SJCRH30 (cell line): ENCODE results near the gene BHLHE41. TPM values are rescaled to one million over a fixed set of nuclear protein-coding genes. Genes with fewer than 3 reads are reported as not detected.

ENCODE experiments used
- DNase-seq, 2 experiments: peaks; one replicate each; pipeline ENCODE4 v3.0.0-alpha.2; 2015 to 2020
- H3K27ac ChIP-seq: fragments of 250-450 bp; sonication (Bioruptor Pico); 2 replicates; pipeline ENCODE4 v1.5.1; 2020; ENCODE audit warnings: mild to moderate bottlenecking, moderate library complexity
- H3K27me3 ChIP-seq: fragments of 250-450 bp; sonication (Bioruptor Pico); 2 replicates; pipeline ENCODE4 v1.5.1; 2020; ENCODE audit warnings: mild to moderate bottlenecking, moderate library complexity
- H3K36me3 ChIP-seq: fragments of 250-450 bp; sonication (Bioruptor Pico); 2 replicates; pipeline ENCODE4 v1.5.1; 2020; ENCODE audit warnings: mild to moderate bottlenecking, moderate library complexity
- H3K4me1 ChIP-seq: fragments of 250-450 bp; sonication (Bioruptor Pico); 2 replicates; pipeline ENCODE4 v1.5.1; 2020; ENCODE audit warnings: mild to moderate bottlenecking, moderate library complexity
- H3K4me3 ChIP-seq: fragments of 250-450 bp; sonication (Bioruptor Pico); 2 replicates; pipeline ENCODE4 v1.5.1; 2020; ENCODE audit warnings: mild to moderate bottlenecking, moderate library complexity
- H3K9me3 ChIP-seq: fragments of 250-450 bp; sonication (Bioruptor Pico); replicated peaks from 2 replicates; pipeline ENCODE4 v1.5.1; 2020; ENCODE audit warnings: mild to moderate bottlenecking, moderate library complexity
- total RNA-seq: library from RNA; depleted of rRNA; stranded (reverse); fragments of >200 nt; shearing (Covaris generic); gene quantifications from 2 replicates; pipeline ENCODE4 v1.2.3, GENCODE V29; 2014; rRNA removed

Gene BHLHE41
- 3.1 and 4.1 TPM in 2 replicates for total RNA-seq

DNA sequence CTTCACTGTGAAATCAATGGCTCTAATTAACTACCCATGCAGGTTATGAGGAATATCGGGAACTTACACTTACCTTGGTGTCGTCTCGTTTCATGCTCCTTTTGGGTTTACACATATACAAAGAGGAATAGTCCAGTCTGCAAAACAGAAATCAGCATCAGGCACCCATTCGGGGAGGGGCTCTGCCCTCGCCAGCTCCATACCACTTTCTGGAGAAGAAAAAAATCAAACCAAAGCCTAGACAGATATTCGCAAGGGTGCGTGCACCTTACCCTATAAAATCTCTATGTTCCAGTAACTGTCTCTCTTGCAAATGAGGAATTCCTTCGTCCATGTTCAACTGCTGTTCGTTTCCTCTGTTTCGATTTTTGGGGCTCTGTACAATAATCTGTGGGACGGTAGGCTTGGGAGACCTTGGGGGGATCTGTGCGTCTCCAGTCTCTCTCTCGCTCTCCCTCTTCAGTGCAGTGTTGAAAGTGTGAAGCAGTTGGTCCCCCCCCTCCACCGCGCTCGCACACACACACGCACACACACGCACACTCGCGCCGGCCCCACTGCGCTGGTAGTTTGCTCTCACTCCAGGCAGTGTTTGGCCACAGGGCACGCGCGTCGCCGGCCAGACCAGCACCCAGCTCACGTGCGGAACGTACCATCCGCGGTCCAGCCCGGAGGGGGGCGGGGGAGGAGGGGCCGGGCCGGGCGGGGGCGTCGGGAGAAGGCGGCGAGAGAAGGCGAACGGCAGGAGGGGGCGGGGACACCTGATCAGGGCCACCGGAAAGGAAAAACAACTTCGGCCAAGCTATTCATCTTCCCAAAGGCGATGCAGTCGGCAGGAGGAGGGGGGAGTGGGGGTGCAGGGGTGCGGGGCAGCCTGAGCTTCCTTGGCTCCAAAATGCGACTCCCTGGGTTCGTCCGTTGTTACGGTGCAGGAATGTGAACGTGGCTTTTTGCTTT lies at the start of gene BHLHE41:
Gene BHLHE41 (minus strand): TSS at position 592 of the 954 bp plus-strand sequence. CDS start 258 bp downstream, at position 334.
- Histone ChIP-seq H3K4me3 (peak within 1 kb of the TSS; percentile 62), H3K4me1 (0 out of 2 replicates have a peak, but pooled peaks cover 6% of the 10 kb centered on the region), H3K36me3 (no peaks in the 10 kb centered on the region), H3K27me3 (0 out of 2 replicates have a peak, but pooled peaks cover 6% of the 10 kb centered on the region), H3K27ac (no peak within 1 kb of the TSS; the same call in 1 of the 2 replicates), H3K9me3 (no peaks in the 10 kb centered on the region)
- DNase-seq = peak; percentile 53 to 55

DNA sequence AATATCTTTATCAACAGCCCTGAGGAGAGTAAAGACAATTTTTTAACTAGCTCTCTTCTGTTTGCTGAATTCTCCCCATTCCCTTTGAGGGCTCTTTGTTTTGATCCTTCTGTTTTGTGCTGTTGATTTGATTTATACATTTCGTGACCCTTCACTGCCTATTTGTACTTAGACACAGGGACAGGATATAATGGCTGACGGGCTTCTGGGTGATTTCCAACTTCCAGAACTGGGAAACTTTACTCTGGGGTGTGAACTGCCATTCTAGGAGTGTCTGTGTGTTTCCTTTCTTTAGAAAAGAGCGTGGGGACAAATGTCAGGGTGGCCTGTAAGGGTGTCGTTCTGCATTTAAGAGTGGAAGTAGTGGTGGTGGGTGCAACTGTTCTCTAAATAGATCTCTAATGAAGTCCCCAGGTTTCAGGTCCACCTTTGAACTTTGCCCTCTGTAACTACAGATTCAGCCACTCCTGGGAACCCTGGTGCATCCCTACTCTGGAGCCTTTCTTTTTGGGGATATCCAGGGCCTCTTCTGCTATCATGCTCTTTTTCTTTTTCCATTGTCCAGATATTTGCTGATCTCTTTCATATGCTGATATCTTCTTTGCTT lies 48.2 kb upstream of the BHLHE41 start:
- Histone ChIP-seq H3K27ac (no peak overlapping the region), H3K27me3 (no peaks in the 10 kb centered on the region), H3K9me3 (no peaks in the 10 kb centered on the region), H3K36me3 (no peaks in the 10 kb centered on the region), H3K4me3 (no peak overlapping the region), H3K4me1 (no peaks in the 10 kb centered on the region)
- DNase-seq = no peak

GRCh38 chr12:26172539-26172938 lies 47.7 kb upstream of the BHLHE41 start:
- H3K4me1 ChIP-seq = no peaks in the 10 kb centered on the region
- H3K9me3 ChIP-seq = no peaks in the 10 kb centered on the region
- H3K36me3 ChIP-seq = no peaks in the 10 kb centered on the region
- DNase-seq = no peak
- no peaks in the 10 kb centered on the region for H3K27me3 ChIP-seq
- no peak overlapping the region for H3K4me3 ChIP-seq
- H3K27ac ChIP-seq = no peak overlapping the region

DNA sequence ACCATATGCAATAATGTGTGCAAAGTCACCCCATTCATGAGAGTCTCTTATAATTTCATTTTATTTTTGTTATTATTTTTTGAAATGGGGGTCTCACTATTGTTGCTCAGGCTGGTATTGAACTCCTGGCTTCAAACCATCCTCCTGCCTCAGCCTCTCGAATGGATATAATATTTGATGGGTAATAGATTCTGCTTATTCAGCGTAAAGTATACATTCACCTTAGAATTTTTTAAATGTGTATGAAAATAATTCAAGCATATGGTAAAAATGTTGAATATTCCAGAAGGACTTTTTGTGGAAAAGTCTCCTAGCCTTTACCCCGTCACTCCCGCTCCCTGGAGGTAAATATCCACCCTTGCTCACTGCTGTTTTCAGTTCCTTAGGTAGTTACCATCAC lies 47.2 kb upstream of the BHLHE41 start:
- no peaks in the 10 kb centered on the region for H3K27me3 ChIP-seq
- H3K4me1 ChIP-seq = no peaks in the 10 kb centered on the region
- H3K4me3 ChIP-seq = no peak overlapping the region

DNA sequence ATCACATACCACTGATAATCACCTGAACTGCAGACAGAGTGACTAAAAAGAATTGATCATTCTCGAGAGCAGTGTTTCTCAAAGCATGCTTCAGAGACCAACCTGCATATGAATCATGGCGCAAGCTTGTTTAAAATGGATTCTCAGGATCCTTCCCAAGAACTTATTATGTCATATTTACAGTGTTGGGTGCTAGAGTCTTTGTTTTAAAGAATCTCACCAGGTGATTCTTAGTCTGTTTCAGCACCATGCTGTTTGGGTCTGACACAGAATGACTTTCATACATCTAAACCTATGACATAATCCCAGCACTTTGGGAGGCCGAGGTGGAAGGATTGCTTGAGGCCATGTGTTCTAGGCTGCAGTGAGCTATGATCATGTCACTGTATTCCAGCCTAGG lies 39.3 kb upstream of the BHLHE41 start:
- Histone ChIP-seq H3K27ac (no peak overlapping the region), H3K9me3 (no peaks in the 10 kb centered on the region), H3K4me1 (no peaks in the 10 kb centered on the region), H3K36me3 (no peaks in the 10 kb centered on the region), H3K27me3 (no peaks in the 10 kb centered on the region), H3K4me3 (no peak overlapping the region)
- DNase-seq = no peak

More for the DNA sequence above, 47.2 kb upstream of the BHLHE41 start:
- Histone ChIP-seq H3K9me3 (no peaks in the 10 kb centered on the region), H3K36me3 (no peaks in the 10 kb centered on the region), H3K27ac (no peak overlapping the region)
- no peak for DNase-seq

GRCh38 chr12:26162905-26163304 lies 38.1 kb upstream of the BHLHE41 start:
- Histone ChIP-seq H3K4me1 (no peaks in the 10 kb centered on the region), H3K9me3 (no peaks in the 10 kb centered on the region), H3K36me3 (no peaks in the 10 kb centered on the region), H3K27me3 (no peaks in the 10 kb centered on the region), H3K4me3 (no peak overlapping the region), H3K27ac (no peak overlapping the region)
- DNase-seq = no peak

- Histone ChIP-seq H3K4me3 (no peak overlapping the region), H3K4me1 (no peaks in the 10 kb centered on the region), H3K36me3 (no peaks in the 10 kb centered on the region), H3K9me3 (no peaks in the 10 kb centered on the region), H3K27ac (no peak overlapping the region), H3K27me3 (no peaks in the 10 kb centered on the region)
- DNase-seq = no peak
Measured at GRCh38 chr12:26162174-26162573, 37.3 kb upstream of the BHLHE41 start.

DNA sequence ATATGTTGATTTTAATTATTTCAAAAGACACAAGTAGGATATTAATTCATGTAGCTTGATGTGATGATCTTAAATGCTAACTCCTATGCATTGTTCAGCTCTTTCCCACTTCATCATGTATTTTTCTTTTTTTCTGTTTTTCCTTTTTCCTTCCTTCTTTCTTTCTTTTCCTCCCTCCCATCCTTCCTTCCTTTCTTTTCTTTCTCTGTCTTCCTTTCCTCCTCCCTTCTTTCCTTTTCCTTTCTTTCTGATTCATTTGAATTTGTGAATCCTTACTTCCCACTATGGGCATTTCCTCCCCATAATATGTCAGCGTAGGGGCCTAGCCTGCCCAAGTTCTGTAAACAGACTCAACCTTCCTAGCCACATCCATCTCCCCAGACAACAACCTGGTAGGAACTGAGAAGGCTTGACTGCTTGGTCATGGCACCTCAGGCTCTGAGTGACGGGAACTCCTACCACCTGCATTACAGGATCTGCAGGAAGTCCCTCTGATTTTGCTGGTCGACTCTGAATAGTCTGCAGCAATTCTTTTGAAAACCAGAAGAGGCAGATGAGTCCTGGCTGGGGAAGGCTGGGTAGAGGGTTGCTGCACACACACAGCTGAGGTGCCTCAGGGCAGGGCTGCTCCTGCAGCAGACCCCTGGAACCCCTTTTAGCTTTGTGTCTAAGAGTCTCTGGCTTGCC lies 33.4 kb upstream of the BHLHE41 start:
- DNase-seq = no peak
- H3K27me3 ChIP-seq = no peaks in the 10 kb centered on the region
- no peaks in the 10 kb centered on the region for H3K9me3 ChIP-seq
- H3K36me3 ChIP-seq = no peaks in the 10 kb centered on the region
- H3K4me1 ChIP-seq = peaks cover 10% of the 10 kb centered on the region
- H3K27ac ChIP-seq = no peak overlapping the region
- no peak overlapping the region for H3K4me3 ChIP-seq

GRCh38 chr12:26157001-26157400 lies 32.2 kb upstream of the BHLHE41 start:
- no peak overlapping the region for H3K27ac ChIP-seq
- H3K36me3 ChIP-seq = no peaks in the 10 kb centered on the region
- peaks cover 21% of the 10 kb centered on the region for H3K4me1 ChIP-seq
- no peak for DNase-seq
- H3K27me3 ChIP-seq = no peaks in the 10 kb centered on the region
- no peaks in the 10 kb centered on the region for H3K9me3 ChIP-seq
- H3K4me3 ChIP-seq = no peak overlapping the region

GRCh38 chr12:26156201-26156871 lies 31.5 kb upstream of the BHLHE41 start:
- Histone ChIP-seq H3K4me1 (peaks cover 23% of the 10 kb centered on the region), H3K9me3 (no peaks in the 10 kb centered on the region), H3K4me3 (no peak overlapping the region), H3K27ac (no peak overlapping the region), H3K27me3 (no peaks in the 10 kb centered on the region), H3K36me3 (no peaks in the 10 kb centered on the region)
- no peak for DNase-seq

DNA sequence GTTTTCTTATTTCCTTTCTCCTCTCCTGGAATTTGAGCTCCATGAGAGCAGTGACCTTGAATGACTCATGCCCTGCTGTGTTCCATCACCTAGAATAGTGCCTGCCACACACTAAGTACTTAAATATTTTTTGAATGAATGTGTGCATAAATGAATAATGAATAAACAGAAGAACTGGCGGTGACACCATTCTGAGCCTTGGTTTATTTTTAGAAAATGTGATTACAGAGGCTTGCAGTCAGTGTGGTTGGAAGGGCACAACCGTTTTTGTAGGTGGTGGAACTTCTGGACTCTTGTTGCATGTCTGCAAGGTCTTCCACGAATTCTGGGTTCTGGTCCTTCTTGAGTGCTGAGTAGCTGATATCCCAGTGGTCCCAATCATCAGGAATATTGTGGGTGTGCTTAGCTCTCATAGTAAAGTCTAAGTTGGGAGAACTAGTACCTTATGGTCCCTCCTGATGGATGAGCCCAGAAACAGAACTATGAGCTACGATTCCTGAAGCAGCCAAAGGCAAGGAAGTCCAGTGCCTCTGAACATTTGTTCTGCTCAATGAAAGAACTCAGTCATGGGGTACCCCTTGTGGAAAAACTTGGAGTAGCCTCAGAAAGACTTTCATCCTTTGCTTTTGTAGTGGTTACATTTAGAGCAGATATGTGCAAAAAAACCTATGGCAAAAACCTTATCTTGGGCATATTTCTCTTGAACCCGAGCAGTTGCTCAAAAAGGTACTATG lies 28.8 kb upstream of the BHLHE41 start:
- Histone ChIP-seq H3K27ac (peak overlapping the region; percentile 26; the same call in 1 of the 2 replicates), H3K4me3 (no peak overlapping the region), H3K9me3 (no peaks in the 10 kb centered on the region), H3K4me1 (peaks cover 26% of the 10 kb centered on the region), H3K27me3 (no peaks in the 10 kb centered on the region), H3K36me3 (no peaks in the 10 kb centered on the region)
- DNase-seq = peak; percentile 23 to 26

- no peaks in the 10 kb centered on the region for H3K9me3 ChIP-seq
- no peaks in the 10 kb centered on the region for H3K27me3 ChIP-seq
- peaks cover 26% of the 10 kb centered on the region for H3K4me1 ChIP-seq
- no peak overlapping the region for H3K4me3 ChIP-seq
- DNase-seq = no peak
- H3K27ac ChIP-seq = no peak overlapping the region
- H3K36me3 ChIP-seq = no peaks in the 10 kb centered on the region
Measured at GRCh38 chr12:26152507-26153102, 27.8 kb upstream of the BHLHE41 start.

DNA sequence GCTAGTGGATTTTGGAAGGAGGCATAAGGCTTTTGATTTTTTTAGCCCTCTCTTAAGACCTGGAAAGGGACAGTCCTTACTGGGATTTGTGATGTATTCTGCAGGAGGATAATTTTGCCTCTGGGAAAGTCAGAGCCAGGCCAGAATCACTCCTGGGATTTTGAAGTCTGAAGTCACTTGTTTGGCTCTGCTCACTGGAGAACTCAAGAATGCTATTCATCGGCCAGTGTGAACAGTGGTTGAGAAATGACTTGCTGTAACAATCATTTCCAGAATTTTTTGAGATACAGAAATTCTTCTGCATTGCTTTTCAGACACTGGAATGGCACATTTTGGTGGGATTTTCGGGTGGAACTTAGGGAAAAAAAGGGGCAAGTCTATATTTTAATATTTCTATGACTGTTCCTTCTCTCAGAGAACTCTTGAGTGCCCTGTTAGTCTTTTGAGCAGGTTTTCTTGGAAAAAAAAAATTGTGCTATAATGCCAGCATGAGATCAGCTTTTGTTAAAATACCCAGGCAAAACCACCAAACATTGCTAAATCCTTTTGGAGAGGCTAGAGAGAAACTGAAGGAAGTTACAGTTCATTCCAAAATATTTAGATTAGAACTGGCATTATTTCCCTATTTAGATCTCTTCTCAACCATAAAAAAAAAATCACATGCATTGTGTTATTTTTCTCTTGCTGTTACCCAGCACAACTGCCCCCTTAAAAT lies 26.1 kb upstream of the BHLHE41 start:
- Histone ChIP-seq H3K27me3 (no peaks in the 10 kb centered on the region), H3K9me3 (no peaks in the 10 kb centered on the region), H3K36me3 (no peaks in the 10 kb centered on the region), H3K4me3 (no peak overlapping the region), H3K27ac (no peak overlapping the region), H3K4me1 (peaks cover 26% of the 10 kb centered on the region)
- no peak for DNase-seq
